A549 (cell line): ENCODE measurements around the gene SRRD. TPM values are rescaled to one million over a fixed set of nuclear protein-coding genes. Genes with fewer than 3 reads are reported as not detected.

Experiments
- ATAC-seq, 2 experiments: fragments of 200-7000 bp in 1 of 2; fragments of >200 bp in 1 of 2; cut with Nextera tagmentation in 1 of 2; cut with Tn5 transposase in 1 of 2; 3 replicates each; pipeline versions ENCODE4 v1.8.0 to v1.9.1; 2018 to 2020; ENCODE audit warnings: mild to moderate bottlenecking in 1 of 2, moderate library complexity in 1 of 2
- CTCF ChIA-PET: fragments of 300-600 bp; sonication (Branson Sonifier 250); formaldehyde crosslinking; extraction: SDS; loops from one replicate; lab custom pipeline; 2021; ENCODE audit warnings: antibody characterized with exemption, inconsistent platforms; lab: Yijun Ruan, JAX
- POLR2A ChIA-PET: fragments of 350-600 bp; formaldehyde crosslinking; extraction: SDS; loops from one replicate; lab custom pipeline; 2021; ENCODE audit warnings: antibody characterized with exemption, inconsistent platforms; lab: Yijun Ruan, JAX
- DNase-seq, 2 experiments: peaks; one replicate each; pipeline versions ENCODE4 v3.0.0 to v3.0.0-alpha.2; 2011 to 2016; ENCODE audit warnings: low read depth in 1 of 2, low spot score in 1 of 2
- FAIRE-seq: peaks from 2 replicates; lab custom pipeline; 2011; peaks lifted over from hg19 to GRCh38; lab: Jason Lieb, UNC
- H3K27ac ChIP-seq, 2 experiments: fragments of >200 bp; sonication (Bioruptor Twin); formaldehyde crosslinking; 3 replicates each; pipeline ENCODE4 v1.5.1; 2016 to 2017
- H3K4me1 ChIP-seq: fragments of >200 bp; sonication (Bioruptor Twin); formaldehyde crosslinking; 3 replicates; pipeline ENCODE4 v1.6.1; 2016
- H3K4me2 ChIP-seq: fragments of >200 bp; sonication (Bioruptor Twin); formaldehyde crosslinking; 3 replicates; pipeline ENCODE4 v1.6.1; 2016
- H3K4me3 ChIP-seq: fragments of >200 bp; sonication (Bioruptor Twin); formaldehyde crosslinking; 3 replicates; pipeline ENCODE4 v1.5.1; 2016
- H3K9me3 ChIP-seq: fragments of >200 bp; sonication (Bioruptor Twin); formaldehyde crosslinking; 3 replicates; pipeline ENCODE4 v1.6.1; 2016
- ATOH8 ChIP-seq: fragments of 250-450 bp; sonication (Bioruptor Pico); IDR thresholded peaks from 2 replicates; pipeline ENCODE4 v1.5.0; 2020; ENCODE audit warnings: low read depth, mild to moderate bottlenecking, moderate library complexity
- BCL3 ChIP-seq: fragments of >200 bp; sonication (Bioruptor Twin); formaldehyde crosslinking; IDR thresholded peaks from 3 replicates; pipeline ENCODE4 v1.6.1; 2016
- CBX8 ChIP-seq: fragments of 200-600 bp; sonication (generic); IDR thresholded peaks from 2 replicates; pipeline ENCODE4 v1.6.1; 2016
- CEBPB ChIP-seq, 2 experiments: fragments of >200 bp in 1 of 2; sonication (Bioruptor Twin) in 1 of 2; formaldehyde crosslinking in 1 of 2; IDR thresholded peaks; 2 replicates each; pipeline ENCODE4 v1.6.1; 2012 to 2016
- CTCF ChIP-seq: fragments of >200 bp; sonication (Bioruptor Twin); formaldehyde crosslinking; IDR thresholded peaks from 3 replicates; pipeline ENCODE4 v1.5.1; 2016
- EHF ChIP-seq: fragments of 250-450 bp; sonication (Bioruptor Pico); IDR thresholded peaks from 2 replicates; pipeline ENCODE4 v1.5.0; 2020; ENCODE audit warnings: mild to moderate bottlenecking
- EP300 ChIP-seq, 2 experiments: fragments of >200 bp; sonication (Bioruptor Twin); formaldehyde crosslinking; IDR thresholded peaks; 2 replicates in 1 of 2; 3 replicates in 1 of 2; pipeline ENCODE4 v1.6.1; 2016 to 2017
- FOSL2 ChIP-seq, 2 experiments: fragments of 450-650 bp in 1 of 2; fragments of >200 bp in 1 of 2; sonication (Bioruptor Twin) in 1 of 2; formaldehyde crosslinking; IDR thresholded peaks; 2 replicates each; pipeline versions ENCODE4 v1.5.0 to v1.6.1; 2016 to 2020; ENCODE audit warnings: mild to moderate bottlenecking in 1 of 2, moderate library complexity in 1 of 2
- FOXS1 ChIP-seq: fragments of 250-450 bp; sonication (Bioruptor Pico); IDR thresholded peaks from 2 replicates; pipeline ENCODE4 v1.5.0; 2020; ENCODE audit warnings: mild to moderate bottlenecking, moderate library complexity
- HEYL ChIP-seq: fragments of 250-450 bp; sonication (Bioruptor Pico); IDR thresholded peaks from 2 replicates; pipeline ENCODE4 v1.8.0; 2021; ENCODE audit warnings: mild to moderate bottlenecking, moderate library complexity
- HMGXB4 ChIP-seq: fragments of 250-450 bp; sonication (Bioruptor Pico); IDR thresholded peaks from 2 replicates; pipeline ENCODE4 v1.5.0; 2021; ENCODE audit warnings: mild to moderate bottlenecking, moderate library complexity, borderline replicate concordance
- JUN ChIP-seq, 2 experiments: fragments of >200 bp; sonication (Bioruptor Twin); formaldehyde crosslinking; IDR thresholded peaks; 2 replicates in 1 of 2; 3 replicates in 1 of 2; pipeline ENCODE4 v1.6.1; 2016 to 2017
- JUNB ChIP-seq: fragments of >200 bp; sonication (Bioruptor Twin); formaldehyde crosslinking; IDR thresholded peaks from 2 replicates; pipeline ENCODE4 v1.6.1; 2016
- KDM1A ChIP-seq: fragments of 200-600 bp; sonication (generic); IDR thresholded peaks from 2 replicates; pipeline ENCODE4 v1.6.1; 2016; ENCODE audit warnings: low read depth, mild to moderate bottlenecking
- MAX ChIP-seq: IDR thresholded peaks from 2 replicates; pipeline ENCODE4 v1.6.1; 2012
- MAZ ChIP-seq: fragments of 150-350 bp; IDR thresholded peaks from 2 replicates; pipeline ENCODE4 v1.6.1; 2014; ENCODE audit warnings: antibody characterized with exemption, low read depth, low read length, borderline replicate concordance
- NPAS2 ChIP-seq: fragments of 250-450 bp; sonication (Bioruptor Pico); IDR thresholded peaks from 2 replicates; pipeline ENCODE4 v1.8.0; 2022; ENCODE audit warnings: mild to moderate bottlenecking, moderate library complexity, borderline replicate concordance
- REST ChIP-seq: fragments of 200-600 bp; sonication (generic); IDR thresholded peaks from 2 replicates; pipeline ENCODE4 v1.6.1; 2016; ENCODE audit warnings: antibody characterized with exemption, mild to moderate bottlenecking, moderate library complexity
- SREBF2 ChIP-seq: fragments of 450-650 bp; IDR thresholded peaks from 2 replicates; pipeline ENCODE4 v1.6.1; 2014; ENCODE audit warnings: mild to moderate bottlenecking, moderate library complexity
- WGBS: methylation state at CpG from one replicate; pipeline ENCODE4 v1.1.6; 2017; ENCODE audit errors: missing lambda C conversion rate; 5-methylcytosine and 5-hydroxymethylcytosine counted together
- polyA plus RNA-seq, 4 experiments: library from polyadenylated mRNA; depleted of rRNA in 3 of 4; stranded (reverse); fragments of >200 nt; fragmentation: RNase III in 1 of 4; extraction: RNeasy Plus Mini Kit Qiagen cat#74134 plus additional on column Dnase treatment in 1 of 4; gene quantifications; 2 replicates in 3 of 4; 3 replicates in 1 of 4; pipeline ENCODE4 v1.2.3, GENCODE V29; 2011 to 2017

SRRD gene
- polyA plus RNA-seq, 2 of the 4 experiments (the other 2 are of a cell fraction): 14.1 to 36.4 TPM

- CTCF ChIA-PET: interaction anchor here (1.4 to 4.0 kb wide), 3 partner anchors 20 to 117 kb away, joined by 3 to 17 read pairs (median 8); no protein-coding TSS in a partner anchor
- H3K27ac ChIP-seq: no peak overlapping the region
- no peak for FAIRE-seq
- H3K9me3 ChIP-seq: no peaks in the 10 kb centered on the region
- DNase-seq: no peak
- POLR2A ChIA-PET: interaction anchor here (0.8 to 1.0 kb wide), 2 partner anchors 10 to 23 kb away, joined by 3 to 4 read pairs; no protein-coding TSS in a partner anchor
- 78% methylated on average over 6 of the region's 6 CpGs for WGBS
- peaks cover 17% of the 10 kb centered on the region; the same call in 2 of the 3 replicates for H3K4me1 ChIP-seq
- H3K4me3 ChIP-seq: no peak overlapping the region
- TF ChIP-seq BCL3 (no peak), EP300 (IDR thresholded peaks at IDR 0.05) (no peak), REST (no peak), CEBPB (IDR thresholded peaks at IDR 0.05) (no peak)
- ATAC-seq: no peak
- H3K4me2 ChIP-seq: no peak overlapping the region
Measured at GRCh38 chr22:26481112-26481693, 2.5 kb upstream of the SRRD start.

GRCh38 chr22:26481694-26482093 is 2.0 kb upstream of the SRRD start:
- no peak overlapping the region for H3K27ac ChIP-seq
- H3K9me3 ChIP-seq: no peaks in the 10 kb centered on the region
- no peak overlapping the region for H3K4me3 ChIP-seq
- CTCF ChIA-PET: interaction anchor here (1.4 to 4.0 kb wide), 3 partner anchors 20 to 118 kb away, joined by 3 to 17 read pairs (median 8); no protein-coding TSS in a partner anchor
- ATAC-seq (no peak), FAIRE-seq (no peak), DNase-seq (no peak)
- H3K4me1 ChIP-seq: peaks cover 17% of the 10 kb centered on the region; the same call in 2 of the 3 replicates
- POLR2A ChIA-PET: interaction anchor here (0.8 to 1.0 kb wide), 2 partner anchors 11 to 24 kb away, joined by 3 to 4 read pairs; no protein-coding TSS in a partner anchor
- WGBS: 81% methylated on average over 4 of the region's 4 CpGs
- TF ChIP-seq MAX: no peak
- no peak for TF ChIP-seq CBX8
- no peak for TF ChIP-seq BCL3
- TF ChIP-seq EHF (CRISPR knock-in tag): no peak
- no peak for TF ChIP-seq SREBF2
- TF ChIP-seq FOSL2 (IDR thresholded peaks at IDR 0.05): no peak
- TF ChIP-seq FOSL2 (CRISPR knock-in tag; IDR thresholded peaks at IDR 0.05): no peak
- no peak for TF ChIP-seq HEYL (CRISPR knock-in tag)
- no peak overlapping the region for H3K4me2 ChIP-seq

GRCh38 chr22:26482161-26482560 is 1.5 kb upstream of the SRRD start:
- Histone ChIP-seq H3K4me1 (peaks cover 17% of the 10 kb centered on the region; the same call in 2 of the 3 replicates), H3K4me2 (peak overlapping the region; percentile 83), H3K9me3 (no peaks in the 10 kb centered on the region), H3K27ac (no peak overlapping the region), H3K4me3 (no peak overlapping the region)
- ChIA-PET CTCF (interaction anchor here (1.4 to 4.0 kb wide), 3 partner anchors 21 to 118 kb away, joined by 3 to 17 read pairs (median 8); no protein-coding TSS in a partner anchor), POLR2A (interaction anchor here (0.8 to 1.0 kb wide), 2 partner anchors 11 to 24 kb away, joined by 3 to 4 read pairs; no protein-coding TSS in a partner anchor)
- DNase-seq: no peak
- no peak for FAIRE-seq
- WGBS: 70% methylated on average over 5 of the region's 5 CpGs
- no peak for ATAC-seq
- TF ChIP-seq CTCF (no peak), NPAS2 (no peak), JUNB (no peak), FOXS1 (no peak), HMGXB4 (CRISPR knock-in tag) (no peak), EP300 (IDR thresholded peaks at IDR 0.05) (no peak), JUN (IDR thresholded peaks at IDR 0.05) (no peak), ATOH8 (CRISPR knock-in tag) (no peak), MAZ (no peak), FOSL2 (IDR thresholded peaks at IDR 0.05) (no peak), FOSL2 (CRISPR knock-in tag; IDR thresholded peaks at IDR 0.05) (no peak), KDM1A (no peak)
